Stimulated activated CD4-positive, alpha-beta T cell treated with anti-CD3 and anti-CD28 coated beads, Interleukin-1b, Interleukin-23, amount 100 ng/mL, for 1 hour (primary cell): ENCODE data around the gene LRMDA.

Experiments
- DNase-seq, 2 donors: peaks; one replicate each; pipeline ENCODE4 v3.0.0-alpha.2; 2020; ENCODE audit warnings: low read depth in 2 of 2

Gene LRMDA

GRCh38 chr10:75643944-75644692, 212.7 kb downstream of the LRMDA start:
- DNase-seq, result no peak

GRCh38 chr10:75645704-75646103, 214.3 kb downstream of the LRMDA start:
- DNase-seq, result no peak

- no peak for DNase-seq
Measured at GRCh38 chr10:75646218-75646915, 214.9 kb downstream of the LRMDA start.

GRCh38 chr10:75646916-75647315, 215.5 kb downstream of the LRMDA start:
- no peak for DNase-seq

- no peak for DNase-seq
Measured at GRCh38 chr10:75647675-75648074, 216.3 kb downstream of the LRMDA start.

GRCh38 chr10:75648351-75648750, 216.9 kb downstream of the LRMDA start:
- no peak for DNase-seq

- DNase-seq, result no peak
Measured at GRCh38 chr10:75648854-75649253, 217.4 kb downstream of the LRMDA start.

- DNase-seq, result no peak
Measured at GRCh38 chr10:75649466-75649865, 218.0 kb downstream of the LRMDA start.

- no peak for DNase-seq
Measured at GRCh38 chr10:75650648-75651047, 219.2 kb downstream of the LRMDA start.

- no peak for DNase-seq
Measured at GRCh38 chr10:75651417-75651816, 220.0 kb downstream of the LRMDA start.

- no peak for DNase-seq
Measured at GRCh38 chr10:75652146-75652740, 220.8 kb downstream of the LRMDA start.

GRCh38 chr10:75653761-75654160, 222.3 kb downstream of the LRMDA start:
- DNase-seq, result no peak

GRCh38 chr10:75654171-75654771, 222.8 kb downstream of the LRMDA start:
- no peak for DNase-seq

- DNase-seq, result no peak
Measured at GRCh38 chr10:75654772-75655171, 223.3 kb downstream of the LRMDA start.

- no peak for DNase-seq
Measured at GRCh38 chr10:75655791-75656451, 224.5 kb downstream of the LRMDA start.

GRCh38 chr10:75657351-75657750, 225.9 kb downstream of the LRMDA start:
- no peak for DNase-seq

GRCh38 chr10:75658036-75658435, 226.6 kb downstream of the LRMDA start:
- no peak for DNase-seq

GRCh38 chr10:75658496-75658895, 227.1 kb downstream of the LRMDA start:
- no peak for DNase-seq

GRCh38 chr10:75658915-75659314, 227.5 kb downstream of the LRMDA start:
- no peak for DNase-seq

GRCh38 chr10:75660823-75661222, 229.4 kb downstream of the LRMDA start:
- DNase-seq, result no peak

- no peak for DNase-seq
Measured at GRCh38 chr10:75662715-75663114, 231.3 kb downstream of the LRMDA start.
